Memory B cell (primary cell): ENCODE results near the gene SPATA6L.

Experiments used
- ATAC-seq: fragments of 150-1000 bp; cut with Tn5 transposase; 2 replicates; pipeline ENCODE4 v1.10.0; 2021; ENCODE audit warnings: low read depth, mild to moderate bottlenecking, moderate library complexity
- DNase-seq, 2 donors: peaks; one replicate each; pipeline ENCODE4 v3.0.0; 2022; ENCODE audit warnings: low spot score in 2 of 2
- H3K27ac Mint-ChIP-seq: one replicate; pipeline ENCODE4 v1.8.0; 2022; ENCODE audit warnings: mild to moderate bottlenecking, moderate library complexity, mixed read lengths
- H3K27me3 Mint-ChIP-seq: one replicate; pipeline ENCODE4 v1.8.0; 2022; ENCODE audit warnings: mixed read lengths
- H3K36me3 Mint-ChIP-seq: one replicate; pipeline ENCODE4 v1.8.0; 2022; ENCODE audit warnings: mild to moderate bottlenecking, mixed read lengths
- H3K4me1 Mint-ChIP-seq: one replicate; pipeline ENCODE4 v1.8.0; 2022; ENCODE audit warnings: mixed read lengths
- H3K4me3 Mint-ChIP-seq: one replicate; pipeline ENCODE4 v1.8.0; 2022; ENCODE audit warnings: mild to moderate bottlenecking, moderate library complexity, mixed read lengths
- H3K9me3 Mint-ChIP-seq: one replicate; pipeline ENCODE4 v1.8.0; 2022; ENCODE audit warnings: mixed read lengths

SPATA6L gene

DNA sequence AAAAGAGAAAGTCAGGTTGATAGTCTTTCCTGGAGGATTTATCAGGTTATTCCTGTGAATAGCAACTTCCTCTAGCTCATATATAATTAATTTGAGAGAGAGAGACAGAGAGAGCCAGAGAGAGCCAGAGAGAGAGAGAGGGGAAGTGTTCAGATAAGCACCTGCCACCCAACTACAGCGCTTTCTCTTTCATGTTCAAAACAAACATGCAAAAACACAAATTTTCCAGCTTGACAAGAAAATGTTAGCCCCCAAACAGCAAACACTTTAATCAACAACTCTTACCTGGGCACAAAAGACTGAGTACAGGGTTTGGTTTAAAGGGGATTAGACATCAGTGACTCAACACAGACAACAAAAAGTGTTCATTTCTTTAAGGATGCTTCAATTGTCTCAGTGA is 65.9 kb downstream of the SPATA6L start:
- Mint-ChIP-seq H3K4me3 (no peak overlapping the region), H3K27ac (peak overlapping the region; percentile 15), H3K4me1 (peaks cover 4% of the 10 kb centered on the region), H3K9me3 (no peaks in the 10 kb centered on the region), H3K36me3 (no peaks in the 10 kb centered on the region), H3K27me3 (peaks cover 6% of the 10 kb centered on the region)
- ATAC-seq (no peak), DNase-seq (no peak)

DNA sequence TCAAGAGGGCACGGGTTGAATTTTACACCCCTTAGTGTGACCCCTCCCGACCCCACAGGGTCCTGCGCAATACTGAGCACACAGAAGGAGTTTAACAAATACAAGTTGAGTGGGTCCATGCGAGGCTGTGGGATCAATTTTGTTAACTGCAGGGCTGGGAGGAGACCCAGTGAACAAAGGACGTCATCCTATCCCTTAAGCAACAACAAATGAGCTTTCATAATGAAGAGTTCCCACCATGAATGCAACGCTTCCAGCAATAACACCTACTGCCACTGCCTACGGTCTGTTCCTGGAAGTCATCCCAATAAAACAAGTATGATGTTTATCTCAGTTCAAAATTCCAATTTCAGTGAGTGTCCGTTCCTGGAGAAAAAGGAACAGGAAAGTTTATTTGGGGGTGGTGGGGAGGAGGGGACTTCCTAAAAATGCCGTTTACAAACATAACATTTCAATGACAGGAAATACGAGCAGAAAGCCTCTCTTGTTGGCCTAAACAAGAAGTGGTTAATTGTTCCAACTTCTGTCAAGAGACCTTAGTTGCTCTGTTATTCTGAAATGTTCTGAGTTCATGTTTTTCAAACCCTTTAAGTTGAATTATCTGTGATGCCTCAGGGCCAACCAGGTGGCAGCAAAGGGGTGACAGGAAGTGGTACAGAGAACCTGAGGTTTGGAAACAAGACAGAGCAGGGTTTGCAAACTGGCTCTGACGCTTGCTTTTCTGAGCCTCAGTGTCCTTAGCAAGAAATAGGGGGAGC is 69.9 kb downstream of the SPATA6L start:
- H3K27me3 Mint-ChIP-seq: no peaks in the 10 kb centered on the region
- DNase-seq (no peak), ATAC-seq (peak; percentile 56)
- H3K4me1 Mint-ChIP-seq: peaks cover 4% of the 10 kb centered on the region
- no peak overlapping the region for H3K27ac Mint-ChIP-seq
- H3K36me3 Mint-ChIP-seq: no peaks in the 10 kb centered on the region
- H3K4me3 Mint-ChIP-seq: no peak overlapping the region
- H3K9me3 Mint-ChIP-seq: no peaks in the 10 kb centered on the region

DNA sequence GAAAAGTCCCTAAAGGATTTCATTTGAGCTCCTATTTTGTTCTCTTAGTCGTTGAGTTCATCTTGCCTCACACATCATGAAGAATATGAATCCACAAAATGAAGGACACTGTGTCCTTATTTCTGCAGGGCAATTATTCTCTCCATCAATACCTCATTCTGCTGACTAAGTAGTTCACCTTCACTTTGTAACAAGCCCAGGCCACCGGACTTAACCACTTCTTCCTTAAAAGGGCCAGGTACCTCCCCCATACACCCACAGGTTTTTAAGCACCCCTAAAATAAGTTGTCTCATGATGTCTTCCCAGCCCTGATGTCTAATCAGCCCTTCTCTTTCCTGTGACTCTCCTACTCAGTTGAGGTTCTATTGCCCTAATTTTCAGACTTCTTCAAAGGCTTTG is 71.3 kb downstream of the SPATA6L start:
- Mint-ChIP-seq H3K4me3 (no peak overlapping the region), H3K27me3 (no peaks in the 10 kb centered on the region), H3K9me3 (no peaks in the 10 kb centered on the region), H3K27ac (no peak overlapping the region), H3K36me3 (no peaks in the 10 kb centered on the region), H3K4me1 (peaks cover 4% of the 10 kb centered on the region)
- DNase-seq (no peak), ATAC-seq (no peak)

DNA sequence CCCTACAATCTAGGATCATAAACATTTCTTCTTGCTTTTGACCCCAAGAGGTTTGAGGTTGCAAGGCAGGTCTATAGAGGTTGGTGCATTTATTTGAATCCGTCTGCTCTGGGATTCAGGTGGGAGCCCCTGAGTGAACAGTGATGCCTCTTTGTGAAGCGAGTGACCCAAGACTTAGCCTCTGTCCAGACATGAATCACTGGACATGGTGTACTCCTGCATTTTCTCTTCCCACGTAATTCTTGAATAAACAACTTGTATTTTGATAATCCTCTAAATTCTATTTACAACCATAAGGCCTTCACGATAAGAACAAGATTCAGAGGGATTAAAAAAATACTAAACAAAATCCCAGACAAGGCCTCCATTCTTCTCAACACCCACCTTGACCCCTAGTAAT is 71.7 kb downstream of the SPATA6L start:
- H3K27me3 Mint-ChIP-seq: no peaks in the 10 kb centered on the region

DNA sequence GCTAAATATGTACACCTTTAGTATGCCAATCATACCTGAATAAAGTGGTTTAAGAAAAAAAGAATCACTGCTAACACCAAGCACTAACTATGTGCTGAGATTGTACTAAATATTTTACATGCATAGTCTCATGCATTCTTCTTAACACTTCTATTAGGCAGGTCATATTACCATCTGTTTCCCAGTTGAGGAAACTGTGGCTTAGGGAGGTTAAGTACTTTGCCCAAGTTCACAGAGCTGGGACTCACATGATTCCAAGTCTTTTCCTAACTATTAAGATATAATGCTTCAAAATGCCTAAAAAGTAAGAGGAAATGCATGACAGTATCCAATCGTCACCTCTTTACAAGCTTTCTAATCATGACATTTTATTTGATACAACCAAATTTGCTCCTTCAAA is 73.4 kb downstream of the SPATA6L start:
- no peak overlapping the region for H3K4me3 Mint-ChIP-seq
- no peaks in the 10 kb centered on the region for H3K9me3 Mint-ChIP-seq
- DNase-seq: no peak

More for the DNA sequence above, 71.7 kb downstream of the SPATA6L start:
- H3K27ac Mint-ChIP-seq: no peak overlapping the region
- ATAC-seq: no peak
- H3K4me3 Mint-ChIP-seq: no peak overlapping the region
- no peaks in the 10 kb centered on the region for H3K36me3 Mint-ChIP-seq
- no peak for DNase-seq
- H3K9me3 Mint-ChIP-seq: no peaks in the 10 kb centered on the region
- peaks cover 4% of the 10 kb centered on the region for H3K4me1 Mint-ChIP-seq

DNA sequence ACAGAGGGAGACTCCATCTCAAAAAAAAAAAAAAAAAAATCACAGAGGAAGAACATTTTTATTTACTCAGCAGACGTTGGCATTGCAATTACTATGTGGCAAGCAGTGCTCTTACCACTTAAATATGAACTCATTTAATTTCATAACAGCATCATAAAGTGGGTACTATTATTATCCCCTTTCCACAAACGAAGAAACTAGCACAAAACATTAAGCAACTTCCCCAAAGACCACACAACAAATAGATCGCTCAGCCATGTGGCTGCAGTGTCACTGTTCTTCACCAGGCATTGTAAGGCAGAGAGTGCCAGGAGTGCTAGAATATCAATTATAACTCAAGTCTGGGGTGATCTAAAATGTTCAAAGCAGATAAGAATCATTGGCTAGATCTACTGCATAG is 74.0 kb downstream of the SPATA6L start:
- ATAC-seq (no peak), DNase-seq (no peak)
- H3K4me1 Mint-ChIP-seq: peaks cover 4% of the 10 kb centered on the region
- no peaks in the 10 kb centered on the region for H3K36me3 Mint-ChIP-seq
- peaks cover 3% of the 10 kb centered on the region for H3K27me3 Mint-ChIP-seq
- H3K9me3 Mint-ChIP-seq: no peaks in the 10 kb centered on the region
- H3K4me3 Mint-ChIP-seq: no peak overlapping the region
- H3K27ac Mint-ChIP-seq: no peak overlapping the region

More for the DNA sequence above, 73.4 kb downstream of the SPATA6L start:
- Mint-ChIP-seq H3K4me1 (peaks cover 4% of the 10 kb centered on the region), H3K27ac (no peak overlapping the region), H3K27me3 (peaks cover 3% of the 10 kb centered on the region), H3K36me3 (no peaks in the 10 kb centered on the region)
- no peak for ATAC-seq

DNA sequence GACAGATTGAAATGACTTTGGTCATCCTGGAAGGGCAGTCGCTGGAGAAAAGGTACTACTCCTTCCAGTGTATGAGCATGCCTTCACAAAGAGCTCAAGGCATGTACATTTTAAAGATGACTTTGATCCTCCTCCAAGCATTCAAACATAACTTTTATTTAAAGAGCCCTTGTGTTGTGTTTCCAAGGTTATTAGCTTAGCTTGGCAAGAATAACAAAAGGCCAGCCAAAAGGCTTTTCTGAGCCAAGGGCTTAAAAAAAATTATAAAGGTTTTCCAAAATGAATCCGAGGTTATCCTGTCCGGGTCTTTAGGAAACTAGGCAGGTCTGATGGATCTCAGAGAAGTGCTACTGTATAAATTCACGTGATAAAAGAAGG is 75.2 kb downstream of the SPATA6L start:
- no peaks in the 10 kb centered on the region for H3K9me3 Mint-ChIP-seq
- H3K4me1 Mint-ChIP-seq: no peaks in the 10 kb centered on the region
- no peak overlapping the region for H3K4me3 Mint-ChIP-seq
- no peaks in the 10 kb centered on the region for H3K36me3 Mint-ChIP-seq
- no peak for DNase-seq
- H3K27ac Mint-ChIP-seq: no peak overlapping the region
- H3K27me3 Mint-ChIP-seq: peaks cover 3% of the 10 kb centered on the region
- no peak for ATAC-seq

DNA sequence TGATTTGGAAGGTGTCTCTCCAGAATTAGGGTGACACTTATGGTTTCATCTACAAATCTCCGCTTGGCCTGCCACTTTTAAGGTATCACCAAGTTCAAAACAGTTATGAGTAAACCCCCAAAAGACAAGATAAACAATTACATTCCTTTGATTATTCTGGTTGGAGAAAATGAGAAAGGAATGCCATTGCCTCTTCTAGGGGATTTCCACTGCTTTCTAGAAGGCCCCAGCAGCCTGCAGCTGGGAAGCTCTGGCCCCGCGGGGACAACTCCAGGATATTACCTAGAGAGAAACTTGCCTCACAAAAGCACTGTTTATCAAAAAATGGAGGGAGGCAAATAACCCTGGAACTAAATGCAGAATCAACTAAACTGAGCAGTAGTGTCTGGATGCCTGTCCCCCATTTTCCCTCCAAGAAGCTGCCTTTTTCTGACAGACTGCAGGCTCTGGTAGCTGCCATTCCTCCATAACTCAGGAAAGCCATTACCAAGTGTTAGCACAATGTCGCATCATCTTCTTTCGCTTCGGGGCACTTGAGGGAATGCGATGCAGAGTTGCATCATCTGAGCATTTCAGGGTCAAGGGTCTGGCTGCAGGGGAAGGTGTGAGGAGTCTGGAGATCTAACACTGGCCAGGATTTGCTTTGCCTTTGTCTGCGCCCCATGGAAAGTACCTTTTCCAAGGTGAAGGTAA is 75.7 kb downstream of the SPATA6L start:
- no peak for ATAC-seq
- no peaks in the 10 kb centered on the region for H3K9me3 Mint-ChIP-seq
- H3K36me3 Mint-ChIP-seq: no peaks in the 10 kb centered on the region
- DNase-seq: no peak
- no peak overlapping the region for H3K27ac Mint-ChIP-seq
- H3K4me1 Mint-ChIP-seq: no peaks in the 10 kb centered on the region
- H3K4me3 Mint-ChIP-seq: no peak overlapping the region
- peaks cover 3% of the 10 kb centered on the region for H3K27me3 Mint-ChIP-seq

DNA sequence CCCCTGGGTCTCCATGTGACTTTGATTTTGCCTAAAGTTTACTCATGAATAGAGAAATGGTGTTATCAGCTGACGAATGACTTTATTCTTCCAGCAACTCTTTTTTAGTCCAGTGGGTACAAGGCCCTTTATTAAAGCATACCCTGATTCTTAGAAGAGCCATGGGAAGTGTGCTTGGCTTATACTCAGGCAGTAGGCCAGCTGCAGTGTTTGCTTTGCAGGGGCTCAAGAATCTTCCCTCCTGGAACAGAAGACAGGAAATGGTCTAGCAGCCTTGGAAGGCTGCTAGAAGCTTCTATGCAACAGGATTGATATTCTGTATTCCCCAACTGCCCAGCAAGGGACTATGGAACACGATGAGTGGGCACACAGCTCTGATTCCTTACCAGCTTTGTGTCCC is 77.6 kb downstream of the SPATA6L start:
- Mint-ChIP-seq H3K4me3 (no peak overlapping the region), H3K4me1 (no peaks in the 10 kb centered on the region), H3K36me3 (no peaks in the 10 kb centered on the region), H3K27ac (no peak overlapping the region), H3K27me3 (peaks cover 3% of the 10 kb centered on the region), H3K9me3 (no peaks in the 10 kb centered on the region)
- no peak for ATAC-seq
- DNase-seq: no peak

DNA sequence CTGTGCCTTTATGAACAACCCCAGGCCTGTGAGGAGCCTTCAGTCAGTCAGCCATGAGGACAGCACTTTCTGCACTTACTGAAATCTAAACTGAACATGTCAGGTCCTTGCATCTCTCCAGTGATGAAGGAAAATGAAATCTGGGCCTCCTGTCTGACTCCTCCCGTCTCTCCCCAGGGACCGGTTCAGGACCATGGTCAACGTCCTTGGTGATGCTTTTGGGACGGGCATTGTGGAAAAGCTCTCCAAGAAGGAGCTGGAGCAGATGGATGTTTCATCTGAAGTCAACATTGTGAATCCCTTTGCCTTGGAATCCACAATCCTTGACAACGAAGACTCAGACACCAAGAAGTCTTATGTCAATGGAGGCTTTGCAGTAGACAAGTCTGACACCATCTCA is 81.1 kb downstream of the SPATA6L start:
- no peaks in the 10 kb centered on the region for H3K36me3 Mint-ChIP-seq
- no peaks in the 10 kb centered on the region for H3K9me3 Mint-ChIP-seq

DNA sequence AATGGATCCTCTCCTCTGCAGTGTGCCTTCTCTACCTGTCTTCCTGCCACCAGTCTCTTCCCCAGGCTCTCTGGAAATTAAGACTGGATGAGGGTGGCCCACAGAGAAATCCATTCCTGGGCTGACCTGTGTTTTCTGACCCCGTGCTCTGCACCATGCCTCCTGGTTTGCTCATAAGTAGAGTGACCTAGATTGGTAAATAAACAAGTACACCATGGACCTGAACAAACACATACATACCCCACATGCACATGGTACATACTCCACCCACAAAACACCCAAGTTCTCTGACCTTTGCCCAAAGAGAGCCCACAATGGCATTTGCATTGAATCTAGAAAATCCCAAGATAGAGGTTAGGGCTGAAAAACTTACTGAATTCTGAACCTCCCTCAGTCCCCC is 81.6 kb downstream of the SPATA6L start:
- no peak for ATAC-seq
- Mint-ChIP-seq H3K4me3 (no peak overlapping the region), H3K27me3 (peaks cover 3% of the 10 kb centered on the region), H3K4me1 (no peaks in the 10 kb centered on the region), H3K27ac (no peak overlapping the region), H3K36me3 (no peaks in the 10 kb centered on the region), H3K9me3 (no peaks in the 10 kb centered on the region)
- no peak for DNase-seq

More for the DNA sequence above, 81.1 kb downstream of the SPATA6L start:
- Mint-ChIP-seq H3K27me3 (peaks cover 3% of the 10 kb centered on the region), H3K27ac (no peak overlapping the region), H3K4me1 (no peaks in the 10 kb centered on the region), H3K4me3 (no peak overlapping the region)
- ATAC-seq: no peak
- DNase-seq: no peak

DNA sequence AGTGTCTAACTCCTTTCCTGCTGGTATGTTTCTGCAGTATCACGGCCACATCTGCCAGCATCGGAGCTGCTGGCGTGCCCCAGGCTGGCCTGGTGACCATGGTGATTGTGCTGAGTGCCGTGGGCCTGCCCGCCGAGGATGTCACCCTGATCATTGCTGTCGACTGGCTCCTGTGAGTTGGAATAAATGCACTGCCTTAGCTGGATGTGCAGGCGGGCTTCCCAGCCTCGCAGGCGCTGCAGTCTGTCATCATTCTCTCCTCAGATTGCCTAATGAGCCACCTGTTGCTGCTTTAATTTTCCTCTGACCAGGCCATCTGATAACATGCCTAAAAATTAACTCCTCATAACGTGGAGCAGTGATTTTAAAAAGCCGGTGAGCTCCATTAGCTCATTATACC is 83.3 kb downstream of the SPATA6L start:
- Mint-ChIP-seq H3K27me3 (no peaks in the 10 kb centered on the region), H3K36me3 (no peaks in the 10 kb centered on the region), H3K4me3 (no peak overlapping the region), H3K27ac (no peak overlapping the region), H3K4me1 (no peaks in the 10 kb centered on the region), H3K9me3 (no peaks in the 10 kb centered on the region)
- no peak for DNase-seq
- ATAC-seq: no peak

DNA sequence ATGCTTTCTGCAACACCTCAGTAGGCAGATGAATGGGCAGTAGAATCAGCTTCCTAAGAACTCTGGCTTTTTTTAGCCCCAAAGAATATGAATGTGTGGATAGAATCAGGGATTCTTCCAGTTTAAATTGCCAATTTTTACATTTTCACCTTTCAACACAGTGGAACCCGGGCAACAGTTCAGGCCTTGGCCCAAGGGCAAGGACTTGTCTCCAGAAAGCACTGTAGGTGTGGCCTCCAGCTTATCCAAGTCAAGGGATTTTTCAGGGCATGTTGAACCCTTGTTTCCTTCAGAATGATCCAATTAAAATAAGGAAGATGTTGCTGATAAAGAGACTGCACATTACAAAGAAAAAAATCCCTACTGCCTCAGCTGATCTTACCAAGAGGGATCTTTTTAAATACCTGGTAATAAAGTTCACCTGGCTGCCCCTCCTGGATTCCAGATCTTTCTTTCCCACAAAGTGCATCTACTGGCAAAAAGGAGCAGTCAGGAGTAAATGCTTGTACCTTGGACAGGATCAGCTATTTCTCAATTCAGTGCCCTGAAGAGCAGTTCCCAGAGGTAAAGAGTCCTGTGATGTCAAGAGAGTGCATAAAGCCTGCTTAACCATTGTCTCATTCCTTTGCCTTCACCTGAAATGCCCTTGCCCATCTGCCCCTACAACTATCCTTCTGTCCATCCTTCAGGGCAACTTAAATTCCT is 84.3 kb downstream of the SPATA6L start:
- H3K9me3 Mint-ChIP-seq: no peaks in the 10 kb centered on the region
- no peak overlapping the region for H3K27ac Mint-ChIP-seq
- no peak for DNase-seq
- H3K27me3 Mint-ChIP-seq: peaks cover under 1% of the 10 kb centered on the region
- no peaks in the 10 kb centered on the region for H3K36me3 Mint-ChIP-seq
- H3K4me1 Mint-ChIP-seq: no peaks in the 10 kb centered on the region
- no peak overlapping the region for H3K4me3 Mint-ChIP-seq
- ATAC-seq: no peak

DNA sequence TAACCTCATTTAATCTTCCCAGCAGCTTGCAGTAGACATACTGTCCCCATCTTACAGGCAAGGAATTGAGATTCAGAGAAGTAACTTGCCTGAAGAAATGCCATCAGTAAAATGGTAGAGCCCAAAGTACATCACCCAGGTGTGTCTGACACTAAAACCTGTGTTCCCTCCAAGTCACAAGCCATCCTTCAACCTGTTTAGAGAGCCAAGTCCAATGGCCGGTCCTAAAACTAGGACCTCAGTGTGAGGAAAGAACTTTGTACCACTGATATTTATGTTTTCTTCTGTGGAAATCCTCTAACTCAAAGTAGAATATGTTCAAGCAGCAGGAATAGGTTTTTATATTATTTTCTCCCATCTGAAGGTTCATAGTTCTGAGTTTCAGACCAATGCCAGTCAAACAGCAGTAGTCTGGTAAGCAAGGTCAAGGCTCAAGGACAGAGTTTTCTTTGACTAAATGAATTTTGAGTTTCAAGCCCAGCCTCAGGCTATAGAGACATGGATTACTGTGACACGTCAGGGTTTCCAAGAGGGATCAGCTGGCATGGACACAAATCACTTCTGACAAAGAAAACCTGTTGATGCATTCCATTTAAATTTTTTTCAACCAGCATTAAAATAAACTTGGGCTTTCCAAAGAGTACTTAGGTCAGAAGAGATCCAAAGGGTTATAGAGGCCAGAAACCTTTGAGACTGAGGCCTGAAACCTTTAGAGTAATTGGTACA is 85.1 kb downstream of the SPATA6L start:
- H3K4me1 Mint-ChIP-seq: no peaks in the 10 kb centered on the region
- peaks cover 1% of the 10 kb centered on the region for H3K27me3 Mint-ChIP-seq
- H3K27ac Mint-ChIP-seq: no peak overlapping the region
- H3K36me3 Mint-ChIP-seq: no peaks in the 10 kb centered on the region
- no peak for DNase-seq
- ATAC-seq: no peak
- H3K4me3 Mint-ChIP-seq: no peak overlapping the region
- no peaks in the 10 kb centered on the region for H3K9me3 Mint-ChIP-seq
